ENCODE measurements around the gene TBC1D24. TPM values are rescaled to one million over a fixed set of nuclear protein-coding genes. Genes with fewer than 3 reads are reported as not detected.

Gene TBC1D24
- total and polyA plus RNA-seq, 2 experiments from 2014 or later: 5.4 to 21.0 TPM

GRCh38 chr16:2469399-2470233 lies 5.3 kb upstream of the TBC1D24 start:
- Histone ChIP-seq H3K9me2 (ENCODE audit: insufficient read depth) (no peaks in the 10 kb centered on the region), H3F3A (replicated peaks; ENCODE audit: low read depth) (peaks cover 26% of the 10 kb centered on the region), H3K79me2 (replicated peaks; ENCODE audit: insufficient read depth) (no peaks in the 10 kb centered on the region), H2AFZ (no peak overlapping the region; the same call in 1 of the 2 replicates), H3K36me3 (ENCODE audit: insufficient read depth) (no peaks in the 10 kb centered on the region), H3K4me2 (peak overlapping the region; percentile 95), H3K4me1 (ENCODE audit: insufficient read depth) (peaks cover 15% of the 10 kb centered on the region), H3K27me3 (ENCODE audit: insufficient read depth) (peaks cover 65% of the 10 kb centered on the region), H3K4me3 (peak overlapping the region; percentile 71; the same call in 1 of the 2 replicates), H3K27ac (ENCODE audit: low read depth) (no peak overlapping the region), H4K20me1 (replicated peaks; ENCODE audit: insufficient read depth) (no peaks in the 10 kb centered on the region)
- no peak overlapping the region for H3K27ac Mint-ChIP-seq
- H3K4me3 Mint-ChIP-seq: peak overlapping the region; percentile 32; the same call in 1 of the 3 replicates
- H3K36me3 Mint-ChIP-seq (ENCODE audit: low read depth): peaks cover 2% of the 10 kb centered on the region; the same call in 1 of the 3 replicates
- DNase-seq (ENCODE audit: low spot score) (no peak), ATAC-seq (no peak)
- H3K9me3 Mint-ChIP-seq: no peaks in the 10 kb centered on the region
- TF ChIP-seq EZH2 (IDR thresholded peaks at IDR 0.05; ENCODE audit: low read depth, unreplicated experiment): no peak
- no peak for TF ChIP-seq JUNB (IDR thresholded peaks at IDR 0.05; ENCODE audit: unreplicated experiment)
- TF ChIP-seq STAT1 (IDR thresholded peaks at IDR 0.05; ENCODE audit: unreplicated experiment): no peak
- no peak for TF ChIP-seq ETS1 (IDR thresholded peaks at IDR 0.05)
- no peak for TF ChIP-seq CREB1 (CRISPR knock-in tag; IDR thresholded peaks at IDR 0.05; ENCODE audit: low read depth)
- no peak for TF ChIP-seq ZNF462 (CRISPR knock-in tag; IDR thresholded peaks at IDR 0.05)
- peaks cover 53% of the 10 kb centered on the region for H3K27me3 Mint-ChIP-seq (ENCODE audit: insufficient read depth, low read depth, poor library complexity)
- peaks cover 18% of the 10 kb centered on the region for H3K4me1 Mint-ChIP-seq
